DMS53 treated with DMSO at 0.1 percent for 48 hours (cell line): ENCODE data around the gene PRSS57.

Experiments
- DNase-seq: peaks from one replicate; lab custom pipeline; 2025; ENCODE audit not compliant: unreplicated experiment; lab: John Stamatoyannopoulos, UW

The PRSS57 gene

DNA sequence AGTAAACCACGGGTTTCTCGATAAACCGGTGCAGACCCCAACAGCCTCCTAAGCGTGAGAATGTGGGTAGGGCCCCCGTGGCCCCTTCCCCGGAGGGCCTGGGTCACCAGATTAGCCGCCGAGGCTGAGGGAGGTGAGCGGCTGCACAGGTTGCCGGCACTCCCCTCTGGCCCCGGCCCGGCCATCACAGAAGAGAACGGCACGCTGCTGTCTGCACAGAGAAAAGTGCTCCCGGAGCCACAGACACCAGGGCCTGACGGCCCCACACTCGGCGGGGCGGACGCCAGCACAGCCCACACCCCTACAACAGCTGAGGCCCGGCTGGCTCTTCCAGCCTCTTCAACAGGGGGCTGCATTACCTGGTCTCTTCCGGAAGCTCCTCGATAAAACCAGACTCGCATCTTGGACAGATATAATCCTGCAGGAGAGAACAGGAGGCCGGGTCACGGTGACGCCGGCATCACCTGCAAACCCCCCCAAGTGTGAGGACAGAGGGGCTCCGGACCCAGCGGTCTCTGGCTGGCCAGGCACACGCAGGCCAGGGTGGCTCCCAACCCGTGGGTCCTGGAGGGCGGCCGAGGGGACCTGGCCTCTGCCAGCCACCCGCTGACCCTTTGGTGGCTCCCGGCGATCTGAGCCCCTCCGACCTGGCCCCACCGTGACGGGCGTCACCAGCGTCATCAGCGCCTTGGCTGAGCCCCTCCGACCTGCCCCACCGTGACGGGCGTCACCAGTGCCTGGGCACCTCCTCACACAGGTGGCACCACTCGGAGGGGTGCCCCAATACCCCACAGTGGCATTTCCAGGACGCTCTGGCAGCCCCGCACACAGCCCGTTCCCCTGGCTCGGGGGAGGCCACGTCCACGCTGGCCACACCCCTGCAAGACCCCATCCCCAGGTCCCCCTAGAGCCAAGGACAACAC, 42.5 kb downstream of the PRSS57 start:
- no peak for DNase-seq

DNA sequence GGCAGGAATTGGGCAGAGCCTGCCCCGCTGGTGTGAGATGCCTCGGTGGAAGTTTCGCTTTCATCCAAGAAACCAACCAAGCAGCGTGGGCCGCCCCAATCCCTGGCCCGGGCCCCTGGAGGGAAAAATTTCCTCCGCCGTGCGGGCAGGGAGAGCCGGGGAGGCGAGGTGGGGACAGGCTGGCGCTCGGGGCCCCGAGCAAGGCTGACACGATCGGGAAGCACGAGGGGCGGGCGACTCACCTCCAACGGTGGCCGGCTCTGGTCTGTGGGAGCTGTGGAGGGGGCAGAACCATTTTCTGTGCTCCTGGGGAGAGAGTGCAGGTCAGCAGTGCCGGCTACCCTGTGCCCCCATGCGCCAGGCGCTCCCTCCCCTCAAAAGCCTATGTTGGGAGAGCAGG, 43.3 kb downstream of the PRSS57 start:
- DNase-seq: no peak

DNA sequence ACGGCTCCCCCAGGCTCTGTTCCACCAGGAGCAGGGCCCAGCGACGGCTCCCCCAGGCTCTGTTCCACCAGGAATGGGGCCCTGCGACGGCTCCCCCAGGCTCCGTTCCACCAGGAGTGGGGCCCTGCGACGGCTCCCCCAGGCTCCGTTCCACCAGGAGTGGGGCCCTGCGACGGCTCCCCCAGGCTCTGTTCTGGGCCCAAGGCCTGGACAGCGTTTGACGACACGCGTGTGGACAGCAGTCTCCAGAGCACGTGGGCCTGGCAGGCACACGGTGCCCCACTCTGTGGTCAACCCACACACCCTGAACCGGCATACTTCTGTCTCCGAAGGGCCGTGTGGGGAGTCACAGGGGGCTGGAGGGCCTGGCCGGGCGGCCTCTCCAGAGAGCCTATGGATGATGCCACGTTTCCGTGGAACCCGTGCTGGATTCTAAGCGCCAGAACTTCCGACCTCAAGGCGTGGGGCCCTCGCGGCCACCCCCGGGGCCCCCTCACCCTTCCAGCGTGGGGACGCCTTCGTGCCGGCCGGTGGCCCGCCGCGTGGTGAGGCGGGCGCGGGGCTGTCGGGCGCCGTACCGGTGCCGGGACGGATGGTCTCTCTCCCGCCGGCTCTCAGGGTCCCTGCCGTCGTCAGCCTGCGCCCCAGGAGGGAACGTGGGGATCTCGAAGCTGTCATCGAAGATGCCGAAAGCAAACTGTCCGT, 44.0 kb downstream of the PRSS57 start:
- no peak for DNase-seq

DNA sequence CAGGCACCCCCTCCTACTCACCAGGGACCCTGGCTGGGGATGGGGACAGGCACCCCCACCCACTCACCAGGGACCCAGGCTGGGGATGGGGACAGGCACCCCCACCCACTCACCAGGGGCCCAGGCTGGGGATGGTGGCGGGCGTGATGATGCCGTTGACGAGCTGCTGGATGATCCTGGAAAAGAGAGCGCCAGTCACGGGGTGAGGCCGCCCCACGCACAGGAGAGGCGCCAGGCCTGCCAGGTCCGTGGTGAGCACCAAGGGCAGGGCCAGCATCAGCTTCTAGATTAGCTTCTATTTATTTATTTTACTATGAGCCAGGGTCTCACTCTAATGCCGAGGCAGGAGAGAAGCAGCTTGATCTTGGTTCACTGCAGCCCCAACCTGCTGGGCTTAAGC, 45.1 kb downstream of the PRSS57 start:
- DNase-seq: no peak

DNA sequence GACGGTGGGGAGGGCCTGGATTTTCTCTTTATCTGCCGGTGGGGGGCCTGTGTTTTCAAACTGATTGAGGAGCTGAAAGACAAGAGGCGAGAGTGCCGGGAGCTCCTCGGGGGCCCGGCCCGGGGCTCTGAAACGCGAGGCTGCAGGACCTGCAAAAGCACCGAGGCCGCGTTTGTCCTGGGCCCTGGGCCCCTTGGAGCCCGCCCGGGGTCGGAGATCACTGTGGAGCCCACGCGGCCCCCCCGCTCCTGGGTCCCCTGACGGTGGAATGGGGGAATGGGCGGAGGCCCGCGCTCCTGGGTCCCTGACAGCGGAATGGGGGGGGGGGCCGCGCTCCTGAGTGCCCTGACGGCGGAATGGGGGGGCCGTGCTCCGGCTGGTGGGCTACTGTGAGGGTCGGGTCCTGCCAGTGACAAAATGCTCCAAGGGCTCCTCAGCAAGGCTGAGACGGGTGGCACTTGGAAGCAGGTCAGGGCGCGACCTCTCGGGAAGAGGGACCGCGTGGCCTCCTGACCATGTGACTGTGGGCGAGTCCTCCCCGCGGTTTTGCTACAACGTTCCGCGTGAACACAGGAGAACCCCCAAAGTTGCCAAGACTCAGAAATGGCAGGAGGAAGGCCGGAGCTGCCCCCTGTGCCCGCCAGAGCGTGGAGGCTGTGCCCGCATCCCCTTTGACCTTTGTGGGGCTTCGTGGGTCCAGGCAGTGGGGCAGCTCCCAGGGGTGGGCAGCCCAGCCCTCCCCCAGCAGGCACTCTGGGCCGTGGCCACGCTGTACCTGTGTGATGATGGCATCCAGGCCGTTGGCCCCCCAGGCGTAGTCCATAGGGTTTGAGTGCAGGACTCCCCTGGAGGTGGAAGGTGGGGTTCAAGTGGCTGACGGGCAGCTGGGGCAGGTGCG, 46.1 kb downstream of the PRSS57 start:
- no peak for DNase-seq

DNA sequence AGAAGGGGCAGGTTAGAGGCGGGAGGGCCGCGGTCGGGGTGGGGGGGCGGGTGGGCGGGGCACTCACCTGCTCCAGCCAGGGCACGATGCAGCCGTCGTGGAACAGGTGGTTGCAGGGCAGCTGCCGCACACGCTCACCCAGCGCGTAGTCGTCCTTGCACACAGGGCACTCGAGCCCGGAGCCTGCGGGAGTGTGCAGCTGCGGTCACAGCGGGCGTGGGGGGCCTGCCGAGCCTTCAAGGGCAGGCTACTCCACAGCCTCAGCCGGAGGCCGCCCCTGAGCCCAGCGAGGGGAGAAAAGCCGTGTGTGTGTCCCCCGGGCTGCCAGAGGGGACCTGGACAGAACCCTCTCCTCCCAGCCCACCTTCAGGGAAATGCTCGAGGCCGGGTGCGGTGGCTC, 46.9 kb downstream of the PRSS57 start:
- DNase-seq: no peak

DNA sequence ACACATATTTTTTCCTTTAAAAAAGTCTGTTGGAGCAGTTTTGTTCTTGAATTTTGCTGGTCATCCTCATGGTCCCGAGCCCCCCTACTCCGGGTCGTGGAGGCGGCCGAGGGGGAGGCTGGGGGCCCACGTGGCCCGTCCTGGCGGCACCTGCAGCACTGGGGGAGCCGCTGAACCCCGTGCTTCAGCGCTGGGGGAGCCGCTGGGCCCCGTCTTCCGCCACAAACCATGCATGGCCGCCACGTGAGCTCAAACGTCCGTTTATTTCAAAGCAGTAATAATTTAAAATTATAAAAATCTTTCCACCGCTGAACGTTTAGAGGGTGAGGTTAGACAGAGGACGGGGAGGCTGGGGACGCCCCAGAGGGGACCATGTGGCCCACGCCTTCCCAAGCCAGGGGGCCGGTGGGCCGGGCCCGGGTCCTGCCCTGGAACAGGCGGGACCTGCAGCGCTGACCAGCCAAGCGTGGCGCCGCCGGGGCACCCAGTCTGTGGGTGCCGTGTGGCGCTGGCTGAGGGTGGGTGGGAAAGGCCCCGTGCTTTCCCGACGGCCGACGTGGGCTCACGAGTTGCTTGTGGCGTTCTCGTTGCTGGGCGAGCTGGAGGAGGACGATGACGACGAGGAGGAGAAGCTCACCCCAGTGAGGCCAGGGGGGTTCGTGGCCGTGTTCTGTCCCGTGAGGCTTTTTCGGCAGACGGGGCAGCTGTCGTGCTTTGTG, 47.5 kb downstream of the PRSS57 start:
- DNase-seq: no peak

DNA sequence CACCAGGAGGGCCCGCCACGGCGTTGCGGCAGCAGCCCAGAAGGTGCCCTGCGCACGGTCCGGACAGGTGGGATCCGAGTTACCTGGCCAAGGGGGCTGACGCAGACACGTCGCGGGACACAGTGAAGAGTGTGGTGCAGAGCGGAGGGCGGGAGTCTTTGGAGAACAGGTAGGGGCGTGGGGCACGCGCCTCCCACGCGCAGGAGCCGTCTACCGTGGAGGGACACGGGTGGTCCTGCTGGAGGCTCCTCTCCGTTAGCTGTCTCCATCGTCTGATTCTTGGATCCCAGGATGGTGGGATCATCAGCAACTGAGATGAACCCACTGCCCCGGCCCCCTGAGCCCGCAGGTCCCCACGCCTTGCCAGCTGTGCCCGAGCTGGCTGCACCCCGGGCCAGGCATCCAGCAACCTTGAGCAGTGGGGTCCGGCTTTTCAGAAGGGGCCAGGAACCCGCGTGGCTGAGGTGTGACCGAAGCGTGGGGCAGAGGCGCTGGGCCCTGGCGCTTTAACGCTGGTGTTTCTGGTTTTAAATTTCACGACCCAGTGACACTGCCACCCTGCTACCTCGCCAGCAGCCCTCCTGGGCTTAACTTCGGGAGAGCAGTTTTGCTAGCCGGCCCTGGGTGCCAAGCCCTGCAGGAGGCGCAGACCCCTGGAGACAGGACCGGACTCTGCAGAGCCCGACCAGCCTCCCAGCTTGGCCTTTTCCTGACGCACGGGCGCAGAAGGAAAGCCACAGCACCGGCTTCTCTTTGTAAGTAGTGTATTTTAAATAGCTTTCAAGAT, 48.3 kb downstream of the PRSS57 start:
- DNase-seq: no peak

DNA sequence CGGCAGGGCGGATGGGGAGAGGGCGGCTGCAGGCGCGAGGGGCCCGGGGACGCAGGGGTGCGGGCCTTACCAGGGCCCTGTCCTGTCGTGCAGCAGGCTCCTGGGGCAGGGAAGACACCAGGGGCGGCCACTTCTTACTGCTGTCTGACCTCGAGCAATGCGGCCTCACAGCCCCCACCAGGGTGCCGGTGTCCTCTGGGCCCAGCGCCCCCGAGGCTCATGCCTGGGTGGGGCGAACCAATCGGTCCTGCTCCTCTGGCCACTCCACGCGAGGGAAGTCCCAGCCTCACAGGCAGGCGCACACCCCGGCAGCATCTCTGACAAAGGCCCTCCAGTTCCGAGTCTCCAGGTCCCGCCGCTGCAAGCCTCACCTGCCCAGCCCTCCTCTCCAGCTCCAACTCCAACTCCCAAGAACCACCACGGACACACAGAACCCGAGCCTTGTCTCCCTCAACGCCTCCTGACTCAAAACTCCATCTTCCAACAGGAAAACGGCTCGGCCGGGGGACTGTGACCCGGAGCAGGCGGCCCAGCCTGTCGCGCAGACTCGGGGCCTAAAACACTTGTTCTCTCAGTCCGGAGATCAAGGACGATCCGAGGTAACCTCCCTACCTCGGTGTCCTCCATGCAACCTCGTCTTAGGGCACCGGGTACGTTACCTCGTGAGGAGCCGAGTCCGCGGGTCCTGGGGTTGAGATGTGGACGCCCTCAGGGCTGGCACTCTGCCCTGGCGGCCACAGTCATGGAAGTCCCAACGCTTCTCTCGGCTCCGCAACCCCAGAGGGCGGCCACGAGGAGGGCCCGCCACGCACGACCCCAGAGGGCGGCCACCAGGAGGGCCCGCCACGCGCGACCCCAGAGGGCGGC, 49.1 kb downstream of the PRSS57 start:
- DNase-seq: no peak

DNA sequence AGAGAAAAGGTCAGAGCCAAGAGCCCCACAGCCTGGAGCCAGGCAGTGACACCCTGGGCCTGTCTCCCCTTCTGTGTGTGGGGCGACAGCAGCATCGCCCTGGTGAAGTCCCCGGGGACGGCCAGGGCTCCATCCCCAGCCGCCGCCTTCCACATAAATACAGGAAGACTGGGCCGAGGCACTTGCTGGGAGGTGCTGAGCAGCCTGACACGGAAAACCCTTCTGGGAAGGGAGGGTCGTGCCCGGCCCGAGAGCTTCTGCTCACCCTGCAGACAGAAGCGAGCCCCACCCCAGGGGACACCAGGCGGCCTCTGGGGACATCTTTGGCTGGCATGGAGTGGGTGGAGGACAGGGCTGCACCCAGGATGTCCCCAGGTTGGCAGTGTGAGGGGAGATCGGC, 50.5 kb downstream of the PRSS57 start:
- DNase-seq: no peak

DNA sequence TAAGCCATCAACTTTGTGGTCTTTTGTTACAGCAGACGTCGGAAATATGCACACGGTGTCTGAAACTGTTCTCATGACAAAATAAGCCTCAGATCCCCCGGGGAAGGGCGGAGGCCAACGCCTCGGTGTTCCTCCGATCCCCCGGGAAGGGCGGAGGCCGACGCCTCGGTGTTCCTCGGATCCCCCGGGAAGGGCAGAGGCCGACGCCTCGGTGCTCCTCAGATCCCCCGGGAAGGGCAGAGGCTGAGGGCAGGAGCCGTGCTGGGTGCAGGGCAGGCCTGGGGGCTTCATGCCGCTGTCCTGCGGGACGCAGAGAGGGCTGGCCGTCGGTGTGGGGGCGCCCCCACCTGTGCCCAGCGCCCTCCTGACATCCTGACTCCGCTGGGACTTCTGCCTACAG, 50.9 kb downstream of the PRSS57 start:
- DNase-seq: no peak

DNA sequence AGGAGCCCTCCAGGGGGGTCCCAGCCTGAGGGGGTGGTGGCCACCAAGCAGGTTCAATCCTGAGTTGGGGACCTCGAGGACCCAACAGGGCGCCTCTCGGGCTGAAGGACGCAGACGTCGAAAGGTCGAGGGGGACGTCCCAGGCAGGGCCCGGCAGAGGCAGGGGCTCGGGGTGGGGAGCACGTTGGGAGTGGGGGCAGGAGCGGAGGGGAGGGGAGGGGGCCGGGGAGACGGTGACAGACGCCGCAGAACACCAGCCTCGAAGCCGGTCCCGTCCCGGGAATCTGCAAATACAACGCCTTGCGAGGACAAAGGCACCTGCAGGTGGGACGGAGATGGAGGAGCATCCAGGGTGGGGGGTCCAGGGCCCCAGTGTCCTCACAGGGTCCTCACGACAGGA, 51.5 kb downstream of the PRSS57 start:
- no peak for DNase-seq

DNA sequence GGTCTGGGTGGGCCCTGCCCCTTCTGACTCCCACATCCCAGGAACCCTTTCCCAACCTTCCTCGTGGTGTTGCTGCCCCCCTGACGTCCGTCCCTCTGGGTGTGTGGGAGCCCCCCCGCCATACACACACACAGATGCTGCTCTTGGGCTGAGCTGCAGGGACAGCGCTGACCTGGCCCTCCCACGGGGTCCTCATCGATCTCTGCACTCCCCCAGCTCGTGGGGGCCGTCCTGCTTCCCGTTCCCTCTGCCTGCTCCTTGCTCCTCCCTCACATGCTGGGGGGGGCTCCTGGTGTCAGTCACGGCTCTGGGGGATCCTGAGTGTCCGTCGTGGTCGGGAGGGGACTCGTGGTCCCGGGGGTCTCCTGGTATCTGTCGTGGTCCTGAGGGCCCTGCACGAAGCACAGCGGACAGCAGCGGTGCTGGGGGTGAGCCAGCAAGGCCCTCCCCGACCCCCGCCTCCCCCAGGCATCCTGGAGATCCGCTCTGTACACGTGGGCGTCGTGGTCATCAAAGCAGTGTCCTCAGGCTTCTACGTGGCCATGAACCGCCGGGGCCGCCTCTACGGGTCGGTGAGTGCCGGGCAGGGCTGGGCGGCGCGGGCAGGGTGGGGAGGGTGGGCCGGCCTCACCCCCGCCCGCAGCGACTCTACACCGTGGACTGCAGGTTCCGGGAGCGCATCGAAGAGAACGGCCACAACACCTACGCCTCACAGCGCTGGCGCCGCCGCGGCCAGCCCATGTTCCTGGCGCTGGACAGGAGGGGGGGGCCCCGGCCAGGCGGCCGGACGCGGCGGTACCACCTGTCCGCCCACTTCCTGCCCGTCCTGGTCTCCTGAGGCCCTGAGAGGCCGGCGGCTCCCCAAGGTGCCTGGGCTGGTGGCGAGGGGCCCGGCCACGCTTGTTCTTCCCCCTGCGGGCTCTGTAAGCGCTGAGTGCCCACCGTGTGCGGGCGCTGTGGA, 52.2 kb downstream of the PRSS57 start:
- DNase-seq: no peak

DNA sequence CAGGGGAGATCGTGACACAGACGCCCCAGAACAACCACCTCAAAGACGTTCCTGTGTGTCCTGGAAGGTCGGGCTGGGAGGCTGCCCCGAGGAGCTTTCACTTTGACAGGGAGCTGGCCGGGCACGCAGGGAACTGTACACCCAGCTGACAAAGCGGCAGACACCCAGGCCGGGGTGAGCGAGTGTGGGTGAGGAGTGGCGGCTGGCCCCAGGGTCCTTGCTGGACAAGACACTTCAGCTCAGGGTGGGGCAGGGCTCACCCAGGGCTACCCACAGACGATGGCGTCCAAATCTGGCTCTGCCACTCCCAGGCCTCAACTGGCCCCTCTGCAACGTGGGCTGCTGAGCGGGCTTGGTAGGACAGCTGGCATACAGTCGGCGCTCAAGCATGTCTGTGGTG, 53.5 kb downstream of the PRSS57 start:
- no peak for DNase-seq

DNA sequence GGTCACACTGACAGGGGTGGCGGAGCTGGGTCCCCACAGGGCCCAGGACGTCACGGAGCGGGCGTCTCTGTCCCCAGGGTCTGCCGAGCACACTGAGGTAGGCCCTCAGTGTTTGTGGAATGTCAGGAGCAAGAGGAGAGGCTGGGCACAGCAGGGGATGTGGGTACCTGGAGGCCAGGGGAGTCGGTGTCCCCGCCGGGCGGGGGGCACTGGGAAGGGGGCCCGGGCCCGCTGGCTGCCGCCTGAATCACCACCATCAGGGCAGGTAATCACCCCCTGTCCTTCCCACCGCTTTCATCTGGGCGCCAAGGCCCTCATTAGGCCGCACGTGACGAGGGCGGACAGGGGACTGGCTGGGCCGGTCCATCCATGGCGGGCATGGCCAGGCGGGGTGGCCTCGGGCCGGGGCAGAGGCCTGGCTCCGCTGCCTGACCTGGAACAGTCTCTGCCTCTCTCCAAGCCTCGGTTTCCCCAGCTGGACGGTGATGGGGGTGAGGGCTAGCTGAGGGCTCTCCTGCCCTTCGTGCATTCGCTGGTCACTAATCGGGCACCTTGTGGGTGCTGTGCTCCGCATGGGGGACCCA, 54.6 kb downstream of the PRSS57 start:
- DNase-seq: no peak

DNA sequence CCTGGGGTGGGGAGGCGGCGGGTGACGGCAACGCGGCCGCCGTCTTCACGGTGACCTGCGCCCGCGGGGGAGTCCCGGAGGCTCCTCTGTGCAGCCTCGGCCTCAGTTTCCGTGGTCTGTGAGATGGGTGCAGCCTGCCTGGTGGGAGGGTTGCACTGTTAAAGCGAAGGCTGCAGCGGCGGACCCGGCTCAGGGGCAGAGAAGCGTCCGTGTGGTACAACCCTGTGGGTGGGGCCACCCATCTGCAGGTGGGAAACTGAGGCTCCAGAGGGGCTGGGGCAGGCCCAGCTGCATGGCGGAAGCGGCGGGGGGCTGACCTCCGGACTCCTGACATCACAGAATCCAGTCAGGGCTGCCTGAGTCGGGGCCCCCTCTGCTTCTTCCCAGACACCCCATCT, 55.1 kb downstream of the PRSS57 start:
- DNase-seq: no peak
